GM18505 (cell line): ENCODE results near the gene ADRA1B.

Source experiments
- ATAC-seq: cut with Tn5 transposase; IDR thresholded peaks from one replicate; pipeline ENCODE4 v1.9.1; 2021; ENCODE audit not compliant: unreplicated experiment
- POLR2A ChIP-seq: IDR thresholded peaks from 4 replicates; pipeline ENCODE4 v1.6.1; 2011; ENCODE audit warnings: borderline replicate concordance; ENCODE audit not compliant: insufficient read depth, insufficient read length; ENCODE audit errors: extremely low read depth

Gene ADRA1B

DNA sequence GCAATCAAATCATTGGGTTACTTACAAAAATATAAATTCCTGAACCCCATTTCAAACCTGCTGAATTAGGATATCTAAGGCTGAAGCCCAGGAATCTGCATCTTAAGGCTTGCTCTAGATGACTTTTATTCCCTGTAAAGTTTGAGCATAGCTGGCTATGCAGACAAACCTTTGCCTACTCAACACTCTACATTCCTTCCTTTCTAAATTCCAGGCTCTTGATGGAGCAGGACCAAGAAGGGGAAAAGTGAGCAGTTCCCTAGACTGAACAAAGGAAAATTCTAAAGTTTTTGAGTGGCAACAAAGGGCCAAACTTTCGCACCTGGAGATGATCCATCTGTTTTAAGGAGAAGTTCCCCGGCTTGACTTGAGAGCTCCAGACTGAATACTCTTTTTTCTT is 9.8 kb upstream of the ADRA1B start:
- TF ChIP-seq POLR2A: no peak

DNA sequence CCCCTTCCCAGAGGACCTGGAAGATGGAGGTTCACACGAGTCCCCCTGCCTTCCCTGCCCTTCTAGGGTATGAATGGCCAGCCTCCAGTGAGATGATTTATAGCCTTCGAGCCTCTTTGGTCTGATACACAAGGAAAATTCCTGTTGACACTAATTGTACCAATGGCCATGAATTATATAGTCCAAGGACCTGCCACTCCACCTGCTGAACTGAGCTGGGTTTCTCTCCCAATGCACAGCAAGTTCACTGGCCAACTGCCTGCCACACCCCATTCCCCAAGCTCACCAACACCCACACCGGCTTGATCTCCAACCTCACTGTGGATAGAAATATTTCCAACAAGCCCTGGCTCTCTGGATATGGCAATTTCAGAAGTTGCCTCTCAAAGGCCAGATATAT is 9.3 kb upstream of the ADRA1B start:
- no peak for TF ChIP-seq POLR2A
- ATAC-seq: no peak

More for the DNA sequence above, 9.8 kb upstream of the ADRA1B start:
- no peak for ATAC-seq

DNA sequence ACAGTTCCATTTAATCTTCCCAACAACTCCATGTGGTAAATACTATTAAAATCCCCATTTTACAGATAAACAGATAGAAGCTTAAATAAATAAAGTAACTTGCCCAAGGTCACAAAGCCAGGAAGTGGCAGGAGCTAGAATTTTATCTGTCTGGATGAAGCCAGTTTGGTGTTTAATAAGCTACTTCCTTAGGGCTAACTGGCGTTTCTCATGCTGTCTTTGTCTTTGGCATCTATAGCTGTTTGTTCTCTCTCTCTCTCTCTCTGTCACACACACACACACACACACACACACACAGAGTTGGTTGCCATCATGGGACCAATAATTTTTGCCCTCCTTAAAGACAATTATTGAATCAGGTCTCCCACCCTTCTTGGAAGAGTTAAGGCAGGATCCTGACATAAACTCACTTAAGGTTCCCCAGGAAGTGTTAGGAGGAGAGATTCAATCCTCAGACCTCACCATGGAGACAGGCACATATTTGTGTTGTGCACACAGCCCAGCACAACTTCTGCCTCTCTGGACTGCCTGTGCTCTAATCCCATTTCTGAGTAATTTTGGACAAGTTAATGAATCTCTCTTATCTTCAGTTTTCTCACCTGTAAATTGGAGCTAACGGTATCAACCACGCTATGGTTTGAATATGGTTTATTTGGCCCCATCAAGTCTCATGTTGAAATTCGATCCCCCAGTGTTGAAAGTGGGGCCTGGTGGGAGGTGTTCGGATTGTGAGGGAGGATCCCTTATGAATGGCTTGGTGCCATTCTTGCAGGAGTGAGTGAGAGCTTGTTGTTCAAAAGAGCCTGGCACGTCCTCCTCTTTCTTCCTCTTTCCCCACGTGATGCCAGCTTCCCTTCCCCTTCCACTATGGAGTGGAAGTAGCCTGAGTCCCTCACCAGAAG is 8.3 kb upstream of the ADRA1B start:
- TF ChIP-seq POLR2A: no peak
- no peak for ATAC-seq

DNA sequence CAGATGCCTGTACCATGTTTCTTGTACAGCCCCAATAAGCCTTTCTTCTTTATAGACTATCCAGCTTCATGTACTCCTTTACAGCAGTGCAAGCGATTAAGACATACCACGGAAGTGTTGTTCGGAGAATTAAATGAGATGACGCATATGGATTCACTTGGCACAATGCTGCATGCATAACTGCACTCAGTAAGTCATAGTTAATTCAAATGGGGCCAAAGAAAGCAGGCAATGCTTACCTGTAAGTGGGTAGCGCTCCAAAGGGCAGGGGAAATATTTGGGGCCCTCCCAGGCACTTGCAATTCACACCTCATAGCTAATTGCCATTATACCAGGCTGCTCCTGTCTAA is 7.7 kb upstream of the ADRA1B start:
- TF ChIP-seq POLR2A: no peak
- ATAC-seq: no peak

DNA sequence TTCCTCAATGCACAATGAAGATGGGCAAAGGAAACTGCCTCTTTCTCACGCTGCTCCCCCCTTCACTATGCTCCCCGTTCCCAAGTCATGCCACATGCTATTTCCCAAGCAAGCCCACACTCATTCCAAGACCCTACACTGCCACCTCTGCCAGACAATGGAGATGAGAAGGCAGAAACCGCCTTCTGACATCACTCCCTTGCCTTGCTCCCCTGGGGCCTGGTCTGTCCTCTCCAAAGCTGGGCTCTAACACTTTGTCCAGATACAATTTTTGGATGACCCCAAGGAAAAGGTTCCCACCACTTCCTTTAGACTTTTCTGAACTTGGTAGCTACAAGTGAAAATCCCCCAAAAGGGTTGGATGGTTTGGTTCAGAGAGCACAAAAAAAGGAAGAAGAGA is 7.2 kb upstream of the ADRA1B start:
- no peak for ATAC-seq
- TF ChIP-seq POLR2A: no peak

DNA sequence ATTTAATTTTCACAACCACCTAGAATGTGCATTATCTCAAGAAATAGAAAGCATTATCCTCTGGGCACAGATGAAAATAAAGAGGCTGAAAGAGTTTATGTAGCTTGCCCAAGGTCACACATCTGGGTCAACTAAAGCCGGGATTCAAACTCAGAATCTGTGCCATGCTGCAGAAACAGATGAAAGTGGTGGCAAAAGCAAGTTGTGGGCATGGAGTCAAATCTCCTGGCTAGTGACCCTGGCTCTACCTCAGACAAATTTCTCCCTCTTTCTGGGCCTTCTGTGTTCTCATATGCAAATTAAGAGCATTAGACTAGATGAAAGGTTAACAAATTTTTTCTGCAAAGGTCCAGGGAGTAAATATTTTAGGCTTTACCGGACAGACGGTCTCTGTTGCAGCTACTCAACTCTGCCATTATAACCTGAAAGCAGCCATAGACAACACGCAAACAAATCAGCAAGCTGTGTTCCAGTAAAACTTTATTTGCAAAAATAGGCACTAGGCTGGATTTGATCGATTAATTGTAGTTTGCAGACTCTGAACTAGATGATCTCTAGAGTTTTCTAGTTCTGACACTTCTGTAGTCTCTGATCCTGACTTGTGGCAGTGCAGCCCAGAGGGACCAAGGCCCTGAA is 6.0 kb upstream of the ADRA1B start:
- no peak for ATAC-seq
- no peak for TF ChIP-seq POLR2A

DNA sequence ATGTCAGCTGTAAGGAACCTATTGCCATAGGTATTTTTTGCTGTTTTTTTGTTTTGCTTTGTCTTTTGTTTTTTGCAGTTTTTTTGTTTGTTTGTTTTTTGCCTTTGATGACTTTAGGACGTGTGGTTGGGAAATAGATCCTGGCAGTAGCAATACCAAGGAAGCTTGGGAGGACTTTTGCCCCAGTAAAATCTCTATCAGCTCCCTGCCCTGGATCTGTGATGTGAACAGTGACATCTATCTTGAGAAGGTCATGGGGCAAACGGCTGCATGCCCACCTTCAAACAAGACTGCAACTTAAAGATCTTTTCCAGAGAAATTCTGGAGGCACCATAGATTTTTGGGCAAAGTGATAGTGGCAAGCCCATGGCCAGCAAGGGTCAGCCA is 5.4 kb upstream of the ADRA1B start:
- ATAC-seq: no peak
- no peak for TF ChIP-seq POLR2A

DNA sequence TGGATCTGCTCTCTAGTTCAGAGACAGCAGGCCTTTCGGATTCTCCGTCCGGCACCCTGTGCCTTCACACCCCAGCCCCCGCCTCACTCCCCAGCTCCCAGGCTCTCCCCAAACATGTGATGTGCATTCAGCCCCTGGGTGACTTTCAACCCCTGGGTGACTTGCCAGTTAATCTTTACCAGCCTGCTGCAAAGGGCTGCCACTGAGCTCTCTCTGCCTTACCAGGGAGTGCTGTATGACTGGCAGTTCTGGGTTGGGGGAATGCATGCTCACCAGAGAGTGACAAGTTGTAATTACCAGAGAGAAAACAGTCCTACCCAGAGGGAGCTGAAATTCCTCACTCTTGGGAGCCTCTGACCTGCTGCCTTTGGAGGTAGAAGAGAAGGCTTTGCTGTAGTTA is 4.9 kb upstream of the ADRA1B start:
- no peak for ATAC-seq

DNA sequence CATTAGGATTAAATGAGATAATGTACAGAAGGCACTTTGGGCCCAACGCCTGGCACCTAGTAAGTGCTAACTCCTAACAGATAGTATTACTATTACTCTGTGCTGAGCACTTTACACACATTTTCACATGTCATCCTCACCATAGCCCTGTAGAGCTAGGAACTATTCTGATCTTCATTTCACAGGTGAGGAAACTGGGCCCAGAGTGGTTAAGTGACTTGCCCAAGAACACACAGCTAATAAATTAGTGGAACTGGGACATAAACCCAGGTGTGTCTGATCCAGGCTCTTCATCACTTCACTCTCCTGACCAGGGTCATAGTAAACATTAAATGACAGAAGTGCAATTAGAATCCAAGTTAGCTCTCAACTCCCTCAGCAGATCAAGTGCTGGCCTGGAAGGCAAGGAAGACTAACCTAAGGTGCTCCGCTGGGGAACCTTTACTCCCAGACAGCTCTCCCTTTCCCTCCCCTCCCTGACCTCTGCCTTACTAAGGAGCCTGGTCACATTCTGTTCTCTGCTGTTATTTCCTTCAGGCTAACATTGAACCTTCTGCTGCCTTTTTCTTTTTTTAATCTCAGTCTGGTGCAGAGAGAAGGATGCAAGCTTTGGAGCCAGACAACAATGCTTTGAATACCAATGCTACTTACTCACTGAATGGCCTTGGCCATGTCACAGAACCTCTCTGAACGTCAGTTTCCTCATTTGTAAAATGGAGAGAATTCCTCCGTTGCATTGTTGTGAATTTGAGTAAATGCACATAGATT is 4.1 kb upstream of the ADRA1B start:
- no peak for TF ChIP-seq POLR2A
- no peak for ATAC-seq

More for the DNA sequence above, 4.9 kb upstream of the ADRA1B start:
- TF ChIP-seq POLR2A: no peak

DNA sequence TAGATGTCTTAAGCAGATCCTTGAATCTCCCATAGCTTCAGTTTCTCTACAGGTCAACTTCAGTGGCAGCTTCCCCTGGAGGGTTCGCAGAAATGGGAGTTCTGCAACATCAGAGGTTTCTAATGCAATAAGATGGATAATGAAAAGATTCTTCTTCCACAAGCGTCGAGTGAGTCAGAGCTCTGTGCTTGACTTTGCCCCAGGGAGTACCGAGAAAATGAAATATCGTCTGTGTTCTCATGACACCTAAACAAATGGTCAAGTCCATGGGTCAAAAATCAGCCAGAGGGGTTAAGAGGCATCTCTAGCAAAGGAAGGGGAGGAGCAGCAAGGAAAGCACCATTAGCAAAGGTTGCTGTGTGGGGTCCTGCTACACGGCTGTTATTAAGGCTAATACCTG is 3.2 kb upstream of the ADRA1B start:
- TF ChIP-seq POLR2A: no peak
- no peak for ATAC-seq

DNA sequence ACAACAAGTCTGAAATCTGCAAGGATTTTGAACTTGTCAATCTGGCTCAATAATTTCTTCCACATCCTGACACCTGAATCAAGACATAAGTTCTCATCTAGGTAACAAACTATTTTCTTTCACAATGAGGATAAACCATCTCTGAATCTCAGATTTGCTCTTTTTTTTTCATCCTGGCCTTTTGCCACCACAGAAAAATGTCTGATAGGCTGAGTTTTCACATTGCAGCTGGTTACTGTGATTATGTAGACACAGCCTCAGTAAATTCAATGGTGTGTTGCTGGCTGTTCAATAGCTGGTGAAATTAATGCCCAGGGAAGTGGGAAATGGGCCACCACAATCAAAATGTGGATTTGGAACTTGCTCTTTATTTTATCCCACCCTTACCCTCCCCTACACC is 2.8 kb upstream of the ADRA1B start:
- TF ChIP-seq POLR2A: no peak
- no peak for ATAC-seq

DNA sequence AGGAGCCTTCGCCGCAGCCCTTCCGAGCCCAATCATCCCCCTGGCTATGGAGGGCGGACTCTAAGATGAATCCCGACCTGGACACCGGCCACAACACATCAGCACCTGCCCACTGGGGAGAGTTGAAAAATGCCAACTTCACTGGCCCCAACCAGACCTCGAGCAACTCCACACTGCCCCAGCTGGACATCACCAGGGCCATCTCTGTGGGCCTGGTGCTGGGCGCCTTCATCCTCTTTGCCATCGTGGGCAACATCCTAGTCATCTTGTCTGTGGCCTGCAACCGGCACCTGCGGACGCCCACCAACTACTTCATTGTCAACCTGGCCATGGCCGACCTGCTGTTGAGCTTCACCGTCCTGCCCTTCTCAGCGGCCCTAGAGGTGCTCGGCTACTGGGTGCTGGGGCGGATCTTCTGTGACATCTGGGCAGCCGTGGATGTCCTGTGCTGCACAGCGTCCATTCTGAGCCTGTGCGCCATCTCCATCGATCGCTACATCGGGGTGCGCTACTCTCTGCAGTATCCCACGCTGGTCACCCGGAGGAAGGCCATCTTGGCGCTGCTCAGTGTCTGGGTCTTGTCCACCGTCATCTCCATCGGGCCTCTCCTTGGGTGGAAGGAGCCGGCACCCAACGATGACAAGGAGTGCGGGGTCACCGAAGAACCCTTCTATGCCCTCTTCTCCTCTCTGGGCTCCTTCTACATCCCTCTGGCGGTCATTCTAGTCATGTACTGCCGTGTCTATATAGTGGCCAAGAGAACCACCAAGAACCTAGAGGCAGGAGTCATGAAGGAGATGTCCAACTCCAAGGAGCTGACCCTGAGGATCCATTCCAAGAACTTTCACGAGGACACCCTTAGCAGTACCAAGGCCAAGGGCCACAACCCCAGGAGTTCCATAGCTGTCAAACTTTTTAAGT is 819 bp downstream of the ADRA1B start:
- ATAC-seq: no peak
- no peak for TF ChIP-seq POLR2A

DNA sequence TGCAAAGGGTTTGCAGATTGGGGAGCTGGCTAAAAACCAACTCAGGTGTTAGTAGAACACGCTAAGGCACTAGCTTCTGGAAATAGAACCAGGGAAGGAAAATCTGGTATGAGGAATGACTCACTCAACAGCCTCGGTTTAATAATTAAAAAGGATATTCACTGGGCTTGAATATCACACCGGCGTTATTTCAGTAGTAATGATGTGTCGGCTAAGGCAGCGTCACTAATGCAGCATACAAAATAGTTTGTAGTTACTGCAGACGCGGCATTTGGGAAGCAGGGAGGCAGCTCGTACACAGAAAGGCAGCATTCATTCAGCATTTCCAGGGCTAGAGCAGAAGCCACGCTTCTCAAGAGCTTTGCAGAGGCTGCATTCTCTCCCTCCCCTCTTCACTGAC is 1.7 kb downstream of the ADRA1B start:
- no peak for TF ChIP-seq POLR2A
- no peak for ATAC-seq
